ENCODE measurements around the gene VAC14.
"Not testable (repeated sequence)": the region's sequence is repeated elsewhere in the genome, so short reads cannot be mapped to it uniquely, and the experiment has no call there.

Gene VAC14

GRCh38 chr16:70745536-70746025, 55.4 kb downstream of the VAC14 start:
- TF ChIP-seq CTCF (IDR thresholded peaks at IDR 0.05; ENCODE audit: insufficient read depth, low read depth, low read length, missing control alignments) = no peak
- no peak overlapping the region for H3K4me3 ChIP-seq (ENCODE audit: low read length)
- DNase-seq (ENCODE audit: low read depth) = no peak

- TF ChIP-seq CTCF (IDR thresholded peaks at IDR 0.05; ENCODE audit: insufficient read depth, low read depth, low read length, missing control alignments) = no peak
- no peak for DNase-seq (ENCODE audit: low read depth)
- no peak overlapping the region for H3K4me3 ChIP-seq (ENCODE audit: low read length)
Observed at GRCh38 chr16:70744366-70744765, 56.6 kb downstream of the VAC14 start.

- no peak for TF ChIP-seq CTCF (IDR thresholded peaks at IDR 0.05; ENCODE audit: insufficient read depth, low read depth, low read length, missing control alignments)
- no peak overlapping the region for H3K4me3 ChIP-seq (ENCODE audit: low read length)
Observed at GRCh38 chr16:70743791-70744190, 57.2 kb downstream of the VAC14 start.

GRCh38 chr16:70742967-70743366, 58.0 kb downstream of the VAC14 start:
- not testable (repeated sequence) for DNase-seq (ENCODE audit: low read depth); H3K4me3 ChIP-seq (ENCODE audit: low read length)

More at GRCh38 chr16:70743791-70744190, 57.2 kb downstream of the VAC14 start:
- DNase-seq (ENCODE audit: low read depth) = no peak

- no peak for TF ChIP-seq CTCF (IDR thresholded peaks at IDR 0.05; ENCODE audit: insufficient read depth, low read depth, low read length, missing control alignments)
- no peak for DNase-seq (ENCODE audit: low read depth)
- H3K4me3 ChIP-seq (ENCODE audit: low read length) = no peak overlapping the region
Observed at GRCh38 chr16:70741783-70742125, 59.2 kb downstream of the VAC14 start.

GRCh38 chr16:70740914-70741782, 59.8 kb downstream of the VAC14 start:
- no peak for DNase-seq (ENCODE audit: low read depth)
- no peak overlapping the region for H3K4me3 ChIP-seq (ENCODE audit: low read length)
- TF ChIP-seq CTCF (IDR thresholded peaks at IDR 0.05; ENCODE audit: insufficient read depth, low read depth, low read length, missing control alignments) = no peak

- no peak for TF ChIP-seq CTCF (IDR thresholded peaks at IDR 0.05; ENCODE audit: insufficient read depth, low read depth, low read length, missing control alignments)
- no peak for DNase-seq (ENCODE audit: low read depth)
- H3K4me3 ChIP-seq (ENCODE audit: low read length) = no peak overlapping the region
Observed at GRCh38 chr16:70740174-70740913, 60.6 kb downstream of the VAC14 start.

All from epithelial cell of esophagus (primary cell).